Stimulated activated CD4-positive, alpha-beta T cell treated with anti-CD3 and anti-CD28 coated beads, Interleukin-1b, Interleukin-23, amount 100 ng/mL, for 4 hours (primary cell): ENCODE results near the gene SORCS2.

Experiments used
- DNase-seq, 2 donors: peaks; one replicate each; pipeline ENCODE4 v3.0.0-alpha.2; 2020; ENCODE audit warnings: low read depth in 2 of 2

The SORCS2 gene

GRCh38 chr4:7287918-7288280 is 95.6 kb downstream of the SORCS2 start:
- DNase-seq: no peak

GRCh38 chr4:7288751-7289523 is 96.6 kb downstream of the SORCS2 start:
- DNase-seq: no peak

- no peak for DNase-seq
Observed at GRCh38 chr4:7289589-7289988, 97.3 kb downstream of the SORCS2 start.

GRCh38 chr4:7291372-7292114 is 99.2 kb downstream of the SORCS2 start:
- no peak for DNase-seq

- DNase-seq: no peak
Observed at GRCh38 chr4:7293703-7294102, 101.4 kb downstream of the SORCS2 start.

- DNase-seq: no peak
Observed at GRCh38 chr4:7294176-7294756, 101.9 kb downstream of the SORCS2 start.

- no peak for DNase-seq
Observed at GRCh38 chr4:7295197-7295910, 103.0 kb downstream of the SORCS2 start.

GRCh38 chr4:7295911-7296660 is 103.7 kb downstream of the SORCS2 start:
- DNase-seq: no peak

GRCh38 chr4:7296661-7297335 is 104.5 kb downstream of the SORCS2 start:
- DNase-seq: no peak

- DNase-seq: no peak
Observed at GRCh38 chr4:7297374-7297773, 105.0 kb downstream of the SORCS2 start.

- no peak for DNase-seq
Observed at GRCh38 chr4:7297881-7298280, 105.5 kb downstream of the SORCS2 start.

- no peak for DNase-seq
Observed at GRCh38 chr4:7298619-7299009, 106.3 kb downstream of the SORCS2 start.

- DNase-seq: no peak
Observed at GRCh38 chr4:7299010-7299907, 106.9 kb downstream of the SORCS2 start.

- DNase-seq: no peak
Observed at GRCh38 chr4:7299908-7300710, 107.8 kb downstream of the SORCS2 start.

GRCh38 chr4:7300711-7301095 is 108.4 kb downstream of the SORCS2 start:
- no peak for DNase-seq

GRCh38 chr4:7301126-7301785 is 108.9 kb downstream of the SORCS2 start:
- DNase-seq: no peak

GRCh38 chr4:7301846-7302630 is 109.7 kb downstream of the SORCS2 start:
- DNase-seq: no peak
